GM19043 (cell line): ENCODE data around the gene WWOX.

Source experiments
- ATAC-seq: cut with Tn5 transposase; IDR thresholded peaks from one replicate; pipeline ENCODE4 v1.9.1; 2021; ENCODE audit warnings: low read depth; ENCODE audit not compliant: unreplicated experiment

WWOX gene

DNA sequence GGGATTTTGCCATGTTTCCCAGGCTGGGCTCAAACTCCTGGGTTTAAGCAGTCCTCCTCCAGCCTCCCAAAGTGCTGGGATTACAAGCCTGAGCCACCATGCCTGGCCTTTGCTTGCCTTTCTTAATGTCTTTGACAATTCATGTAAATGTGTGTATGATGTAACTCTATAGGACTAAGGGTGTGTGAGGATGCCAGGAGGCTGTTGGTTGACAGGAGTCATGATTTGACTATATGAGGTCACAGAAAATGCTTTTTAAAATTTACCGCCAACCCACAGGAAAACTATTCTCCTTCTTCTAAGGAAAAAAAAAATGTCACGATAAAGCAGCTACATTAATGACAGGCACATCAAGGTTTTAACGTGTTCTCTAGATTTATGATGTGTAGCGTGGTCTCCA is 118.8 kb downstream of the WWOX start:
- no peak for ATAC-seq

GRCh38 chr16:78218856-78219651 is 119.6 kb downstream of the WWOX start:
- no peak for ATAC-seq

GRCh38 chr16:78220571-78220970 is 121.1 kb downstream of the WWOX start:
- ATAC-seq = no peak

GRCh38 chr16:78221892-78222291 is 122.4 kb downstream of the WWOX start:
- ATAC-seq = no peak

- ATAC-seq = no peak
Observed at GRCh38 chr16:78224342-78224741, 124.9 kb downstream of the WWOX start.

GRCh38 chr16:78225919-78226318 is 126.5 kb downstream of the WWOX start:
- no peak for ATAC-seq

- ATAC-seq = no peak
Observed at GRCh38 chr16:78227855-78228254, 128.4 kb downstream of the WWOX start.

DNA sequence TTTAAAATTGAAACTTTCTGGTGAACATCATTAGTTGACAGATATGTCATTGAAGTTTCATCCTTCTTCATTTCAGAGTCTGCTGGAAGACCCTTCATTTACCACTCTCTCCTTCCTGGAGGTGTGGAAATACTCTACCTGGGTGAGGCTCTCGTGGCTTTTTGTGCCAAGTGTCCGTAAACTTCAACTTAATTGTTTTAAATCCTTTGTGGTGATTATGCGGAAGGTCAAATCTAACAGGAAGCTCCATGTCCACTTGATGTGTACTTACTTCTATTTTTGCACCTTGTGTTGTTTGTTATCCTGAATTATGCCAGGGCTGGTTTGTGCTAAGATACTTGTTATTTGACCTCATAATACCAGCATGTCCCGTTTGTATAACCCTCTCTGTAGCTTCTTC is 129.2 kb downstream of the WWOX start:
- ATAC-seq = no peak

GRCh38 chr16:78230832-78231231 is 131.4 kb downstream of the WWOX start:
- no peak for ATAC-seq

- peak; percentile 99 for ATAC-seq
Observed at GRCh38 chr16:78235168-78235800, 135.8 kb downstream of the WWOX start.

- ATAC-seq = no peak
Observed at GRCh38 chr16:78235876-78236275, 136.4 kb downstream of the WWOX start.

DNA sequence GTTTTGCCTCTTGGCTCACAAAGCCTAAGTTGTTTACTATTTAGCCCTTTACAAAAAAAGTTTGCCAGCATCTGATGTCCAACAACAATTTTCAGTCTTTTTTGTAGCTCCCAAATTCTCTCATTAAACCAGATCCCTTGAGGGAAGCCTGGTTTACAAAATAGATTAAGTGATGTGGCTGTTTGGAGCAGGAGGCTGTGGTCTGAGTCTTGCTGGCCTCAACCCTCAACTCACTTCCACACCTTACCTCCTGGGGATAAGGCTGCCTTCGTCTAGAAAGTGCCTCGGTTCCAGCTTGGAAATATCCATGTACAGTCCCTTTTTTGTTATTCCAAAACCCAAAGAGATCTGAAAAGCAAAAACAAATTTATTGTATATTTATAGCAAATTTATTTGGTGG is 138.4 kb downstream of the WWOX start:
- ATAC-seq = no peak

DNA sequence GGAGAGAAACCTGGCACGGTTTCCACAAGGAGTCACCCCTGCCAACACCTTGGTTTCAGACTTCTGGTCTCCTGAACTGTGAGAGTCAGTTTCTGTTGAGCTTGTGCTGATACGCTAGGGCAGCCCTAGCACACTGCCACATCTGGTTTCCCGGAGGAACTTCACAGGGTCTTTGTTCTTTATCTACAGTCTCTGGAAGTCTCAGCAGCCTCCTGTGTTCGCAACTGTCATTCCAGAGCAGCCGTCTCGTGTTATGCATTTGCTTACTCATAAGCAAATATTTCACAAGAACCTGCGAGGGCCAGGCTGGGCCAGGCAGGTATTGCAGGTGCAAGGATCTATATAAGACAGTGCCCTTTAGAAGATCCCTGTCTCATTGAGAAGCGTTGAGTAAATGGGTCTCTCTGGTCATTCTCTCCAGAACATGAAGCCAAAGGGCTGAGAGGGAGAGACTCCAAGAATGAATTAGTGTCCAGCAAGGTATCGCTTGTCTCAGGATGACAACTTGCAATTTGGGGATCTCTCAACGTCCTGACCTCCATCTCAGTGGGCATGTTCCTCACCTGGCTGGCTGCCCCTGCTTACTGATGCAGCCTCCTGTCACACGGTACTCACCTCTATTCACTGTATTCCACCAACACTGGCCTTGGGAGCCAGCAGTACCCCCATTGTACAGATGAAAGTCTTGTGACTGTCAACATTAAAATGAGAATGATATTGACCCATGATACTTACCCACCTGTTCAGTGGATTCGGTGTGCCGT is 141.2 kb downstream of the WWOX start:
- ATAC-seq = no peak

- no peak for ATAC-seq
Observed at GRCh38 chr16:78242239-78242630, 142.8 kb downstream of the WWOX start.

DNA sequence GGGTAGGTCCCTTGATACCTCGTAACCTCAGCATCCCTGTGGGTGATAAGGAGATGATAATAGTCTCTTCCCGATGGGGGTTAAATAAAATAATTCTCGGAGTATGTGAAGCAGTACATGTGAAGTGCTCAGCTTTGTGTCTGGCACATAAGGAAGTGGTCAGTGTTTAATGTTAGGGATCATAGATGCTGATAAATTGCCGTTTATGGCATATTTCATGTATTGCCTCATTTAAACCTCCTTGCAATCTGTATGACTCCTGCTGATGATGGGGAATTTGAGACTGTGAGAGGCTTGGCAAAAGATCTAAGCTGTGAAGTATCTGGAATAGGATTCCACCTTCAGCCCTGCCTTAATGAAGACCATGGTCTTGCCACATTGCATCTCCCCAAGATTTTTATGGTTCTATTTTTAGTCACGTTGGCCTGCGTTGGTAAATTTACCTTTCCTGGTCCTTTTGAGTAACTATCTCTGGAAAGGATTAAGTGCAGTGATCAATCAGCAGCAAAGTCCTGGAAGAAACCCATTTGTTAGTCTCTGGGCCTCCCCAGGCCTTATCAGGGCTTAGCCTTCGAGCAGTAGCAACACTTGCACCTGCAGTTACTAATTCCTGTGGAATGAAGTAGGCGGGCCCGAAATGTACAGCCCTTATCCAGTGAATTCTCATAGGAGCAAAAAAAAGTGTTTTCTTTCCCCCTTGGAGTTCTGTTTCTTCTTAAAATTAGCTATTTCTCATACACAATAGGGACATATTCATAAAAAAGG is 144.9 kb downstream of the WWOX start:
- ATAC-seq = no peak

GRCh38 chr16:78246559-78246958 is 147.1 kb downstream of the WWOX start:
- no peak for ATAC-seq

GRCh38 chr16:78249056-78249455 is 149.6 kb downstream of the WWOX start:
- no peak for ATAC-seq

DNA sequence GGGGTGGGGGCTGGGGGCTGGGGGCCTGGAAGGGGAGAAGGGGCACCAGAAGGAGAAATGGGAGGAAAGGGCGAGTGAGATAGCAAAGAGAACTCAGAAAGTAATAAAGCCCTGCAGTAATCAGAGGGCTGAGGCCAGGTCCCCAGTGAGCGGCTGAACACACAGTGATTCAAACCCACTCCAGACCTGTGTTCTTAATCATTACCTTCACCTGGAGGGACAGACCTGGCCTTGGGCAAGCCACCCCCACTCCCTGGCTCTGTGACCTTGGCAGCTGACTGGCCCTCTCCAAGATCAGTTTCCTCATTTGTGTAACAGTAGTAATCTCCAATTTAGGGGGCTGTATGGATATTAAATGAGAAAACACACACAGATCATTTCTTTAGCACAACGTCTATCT is 150.4 kb downstream of the WWOX start:
- ATAC-seq = no peak

- ATAC-seq = no peak
Observed at GRCh38 chr16:78251115-78251514, 151.7 kb downstream of the WWOX start.

GRCh38 chr16:78252757-78253156 is 153.3 kb downstream of the WWOX start:
- ATAC-seq = no peak

GRCh38 chr16:78254841-78255240 is 155.4 kb downstream of the WWOX start:
- no peak for ATAC-seq
